Measurements from ENCODE around the gene IL31.

- TF ChIP-seq CTCF (IDR thresholded peaks at IDR 0.05) (no peak), POLR2A (IDR thresholded peaks at IDR 0.05) (no peak), POLR2AphosphoS5 (IDR thresholded peaks at IDR 0.05; ENCODE audit: insufficient read depth in 1 of 2, low read depth in 1 of 2) (no peak)
Measured at GRCh38 chr12:122139941-122140340, 34.1 kb downstream of the IL31 start.
